KOPT-K1 (cell line): Measurements from ENCODE around the gene SPINK9.
"Not testable (repeated sequence)": the region's sequence is repeated elsewhere in the genome, so short reads cannot be mapped to it uniquely, and the experiment has no call there.

Experiments used
- H3K27ac ChIP-seq: fragments of 200-600 bp; sonication (generic); 2 replicates; pipeline ENCODE4 v1.5.1; 2016; ENCODE audit warnings: antibody characterized with exemption, mild to moderate bottlenecking, low read depth, low read length; ENCODE audit not compliant: poor library complexity, severe bottlenecking
- H3K36me3 ChIP-seq: fragments of 200-600 bp; sonication (generic); 2 replicates; pipeline ENCODE4 v1.5.1; 2017; ENCODE audit warnings: antibody characterized with exemption, mild to moderate bottlenecking, low read length, moderate library complexity; ENCODE audit not compliant: insufficient read depth
- H3K9me3 ChIP-seq: fragments of 200-600 bp; sonication (generic); 2 replicates; pipeline ENCODE4 v1.5.1; 2017; ENCODE audit warnings: antibody characterized with exemption, low read length, mild to moderate bottlenecking; ENCODE audit not compliant: insufficient read depth, poor library complexity, severe bottlenecking

SPINK9 gene, protein sequence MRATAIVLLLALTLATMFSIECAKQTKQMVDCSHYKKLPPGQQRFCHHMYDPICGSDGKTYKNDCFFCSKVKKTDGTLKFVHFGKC

DNA sequence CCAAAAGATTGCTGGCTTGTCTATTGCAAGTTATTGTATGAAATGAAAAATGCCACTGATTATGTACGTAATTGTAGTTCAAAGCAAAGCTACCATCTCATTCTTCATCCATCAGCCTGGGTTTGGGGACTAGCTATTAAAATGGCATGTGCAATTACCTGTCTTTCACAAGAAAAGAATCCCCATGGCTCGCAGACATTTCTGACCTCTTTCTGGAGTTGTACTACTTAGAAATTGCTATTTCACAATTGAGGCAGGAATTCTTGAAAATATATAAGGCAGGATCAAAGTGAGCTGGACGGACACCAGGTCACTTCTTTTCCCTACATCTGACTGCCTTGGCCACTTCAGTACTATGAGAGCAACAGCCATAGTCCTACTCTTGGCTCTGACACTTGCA, at the start of gene SPINK9:
Gene SPINK9 (plus strand): TSS at position 301 of the 400 bp plus-strand sequence. CDS start 55 bp downstream, at position 356.
- Histone ChIP-seq H3K27ac (no peak within 1 kb of the TSS), H3K9me3 (no peaks in the 10 kb centered on the region), H3K36me3 (no peaks in the 10 kb centered on the region)

DNA sequence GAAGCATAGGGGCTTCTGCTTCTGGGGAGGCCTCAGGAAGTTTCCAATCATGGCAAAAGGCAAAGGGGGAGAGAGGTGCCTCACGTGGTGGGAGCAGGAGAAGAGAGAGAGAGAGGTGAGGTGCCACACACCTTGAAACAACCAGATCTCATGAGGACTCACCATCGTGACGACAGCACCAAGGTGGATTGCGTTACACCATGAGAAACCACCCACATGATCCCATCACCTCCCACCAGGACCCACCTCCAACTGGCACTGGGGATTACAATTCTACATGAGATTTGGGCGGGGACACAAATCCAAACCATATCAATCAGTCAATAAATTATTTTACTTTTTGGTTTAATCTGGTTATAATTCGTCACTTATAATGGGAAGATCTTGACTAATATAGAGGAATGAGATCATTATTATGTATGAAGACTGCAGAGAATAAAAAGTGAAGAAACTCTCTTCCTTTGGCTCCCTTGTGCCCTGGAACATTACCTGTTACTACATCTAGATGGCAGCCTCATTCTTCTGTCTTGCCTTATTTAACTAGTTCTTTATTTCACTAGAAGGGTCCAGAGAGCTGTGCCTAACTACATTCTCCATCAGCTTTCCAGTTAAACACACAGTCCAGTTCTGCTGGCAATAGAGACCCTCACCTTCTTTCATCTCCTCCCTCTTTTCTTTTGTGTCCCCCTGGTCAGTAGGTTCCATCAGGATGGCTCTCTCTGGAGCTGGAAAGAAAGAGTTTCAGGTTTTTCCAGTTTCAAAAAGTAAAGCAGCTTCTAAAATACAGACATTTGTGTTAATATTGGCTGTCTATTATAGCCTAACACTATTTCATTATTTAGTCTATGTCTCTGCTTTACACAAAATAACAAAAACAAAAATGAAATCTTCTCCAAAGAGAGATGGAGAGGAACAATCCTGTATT, 44.8 kb upstream of the SPINK9 start:
- H3K36me3 ChIP-seq: no peaks in the 10 kb centered on the region
- no peaks in the 10 kb centered on the region for H3K9me3 ChIP-seq
- H3K27ac ChIP-seq: no peak overlapping the region

DNA sequence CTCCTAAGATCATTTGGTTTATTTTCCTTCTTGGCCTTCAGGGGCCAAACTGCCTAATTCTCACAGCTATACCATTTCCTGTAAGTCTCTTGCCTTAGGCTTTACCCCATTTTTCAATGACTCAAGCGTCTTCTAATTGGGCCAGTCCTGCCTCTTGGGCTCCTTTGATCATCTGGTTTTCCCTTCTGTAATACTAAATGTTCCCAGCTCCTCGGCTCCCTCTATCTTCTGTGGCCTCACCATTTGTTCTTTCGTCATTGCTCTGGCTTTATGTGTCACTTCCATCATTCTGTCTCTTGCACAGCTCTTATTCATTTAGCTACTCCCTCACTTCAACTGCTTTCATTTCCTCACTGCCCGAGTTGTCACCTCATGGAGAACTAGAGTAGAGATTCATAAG, 37.6 kb upstream of the SPINK9 start:
- no peaks in the 10 kb centered on the region for H3K36me3 ChIP-seq
- H3K27ac ChIP-seq: no peak overlapping the region
- H3K9me3 ChIP-seq: no peaks in the 10 kb centered on the region

DNA sequence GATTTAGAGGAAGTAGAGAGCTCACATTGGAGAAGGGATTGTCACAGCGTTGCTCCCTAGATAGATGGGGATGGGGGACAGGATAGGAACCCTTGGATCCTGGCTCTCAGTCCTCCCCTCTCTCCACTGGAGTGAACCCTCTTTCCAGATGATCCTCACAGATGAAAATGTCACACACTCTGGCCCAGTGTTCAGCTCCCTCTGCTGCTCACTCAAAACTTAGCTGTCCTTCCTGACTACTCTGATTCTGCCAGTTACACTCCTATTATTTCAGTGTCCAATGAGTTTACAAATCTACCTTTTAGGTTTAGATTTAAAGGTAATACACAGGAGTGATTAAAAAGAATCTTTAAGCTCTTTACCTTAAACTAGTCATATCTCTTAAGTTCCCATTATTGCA, 28.9 kb upstream of the SPINK9 start:
- Histone ChIP-seq H3K9me3 (no peaks in the 10 kb centered on the region), H3K36me3 (no peaks in the 10 kb centered on the region), H3K27ac (no peak overlapping the region)

DNA sequence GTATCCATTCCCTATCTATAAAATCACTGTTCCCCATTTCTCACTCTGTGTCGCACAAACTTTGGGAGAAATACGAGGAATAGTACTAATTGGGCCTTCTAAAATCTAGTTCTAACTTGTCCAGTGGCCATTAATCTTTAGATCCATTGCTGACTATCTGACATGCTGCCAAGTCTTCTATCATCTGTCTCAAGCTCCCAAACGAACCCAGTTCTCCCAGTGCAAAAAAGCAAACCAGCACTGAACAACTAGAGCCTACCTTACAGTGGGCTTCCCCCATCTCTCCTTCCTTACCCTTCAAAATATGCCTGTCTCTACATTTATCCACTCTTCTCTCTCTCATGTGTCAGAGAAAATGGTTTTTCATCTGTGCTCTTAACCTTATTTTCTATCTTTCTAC, 26.3 kb upstream of the SPINK9 start:
- H3K9me3 ChIP-seq: no peaks in the 10 kb centered on the region
- H3K36me3 ChIP-seq: no peaks in the 10 kb centered on the region
- no peak overlapping the region for H3K27ac ChIP-seq

DNA sequence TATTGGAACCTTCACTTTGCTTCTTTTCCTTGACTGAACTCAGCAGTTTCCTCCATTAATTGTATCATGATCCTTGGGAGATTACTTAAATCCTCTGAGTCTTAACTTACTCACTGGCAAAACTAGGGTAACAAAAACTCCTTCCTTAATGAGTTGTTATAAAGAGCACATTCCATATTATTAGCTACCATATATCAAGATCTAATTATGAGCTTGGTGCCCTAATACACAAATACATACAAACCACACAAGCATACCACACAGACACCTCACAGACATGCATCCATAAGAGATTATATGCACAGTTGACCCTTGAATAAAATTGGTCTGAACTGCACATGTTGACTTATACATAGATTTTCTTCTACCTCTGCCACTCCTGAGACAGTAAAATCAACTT, 25.6 kb upstream of the SPINK9 start:
- Histone ChIP-seq H3K9me3 (no peaks in the 10 kb centered on the region), H3K36me3 (no peaks in the 10 kb centered on the region), H3K27ac (no peak overlapping the region)

DNA sequence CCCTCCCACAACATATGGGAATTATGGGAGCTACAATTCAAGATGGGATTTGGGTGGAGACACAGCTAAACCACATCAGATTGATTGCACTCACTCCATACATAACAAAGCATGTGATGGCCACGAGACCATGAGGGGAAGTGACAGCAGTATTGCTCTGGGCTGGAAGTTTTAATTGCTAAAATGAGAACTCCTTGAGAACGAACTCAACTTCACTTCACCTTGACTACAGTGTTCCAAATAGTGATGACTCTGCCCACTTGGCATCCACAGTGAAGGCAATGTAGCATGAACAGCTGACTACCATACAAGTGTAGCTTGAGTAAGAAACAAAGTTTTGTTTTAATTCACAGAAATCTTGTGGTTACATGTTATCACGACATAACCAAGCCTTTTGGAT, 23.9 kb upstream of the SPINK9 start:
- Histone ChIP-seq H3K27ac (no peak overlapping the region), H3K36me3 (no peaks in the 10 kb centered on the region), H3K9me3 (no peaks in the 10 kb centered on the region)

DNA sequence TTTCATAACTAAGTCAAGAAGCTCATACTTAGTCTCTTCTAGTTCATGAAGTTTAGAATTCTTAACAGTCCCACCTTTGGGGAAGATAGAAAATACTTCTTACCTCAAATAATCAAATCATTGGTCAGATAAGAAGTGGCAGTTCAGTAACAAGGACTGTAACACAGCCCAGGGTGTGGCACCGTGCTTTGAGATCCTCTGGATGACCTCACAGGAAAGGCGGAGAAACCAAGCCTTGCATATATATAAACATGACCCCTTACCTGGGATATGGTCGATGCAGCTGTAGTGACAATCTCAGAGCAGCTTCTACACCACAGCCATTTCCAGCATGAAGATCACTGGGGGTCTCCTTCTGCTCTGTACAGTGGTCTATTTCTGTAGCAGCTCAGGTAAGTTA, 23.2 kb upstream of the SPINK9 start, which contains the start of gene SPINK7:
Gene SPINK7 (plus strand): TSS at position 271 of the 400 bp plus-strand sequence. CDS start 61 bp downstream, at position 332.
- H3K9me3 ChIP-seq: no peaks in the 10 kb centered on the region
- no peak within 1 kb of the TSS for H3K27ac ChIP-seq
- H3K36me3 ChIP-seq: no peaks in the 10 kb centered on the region

DNA sequence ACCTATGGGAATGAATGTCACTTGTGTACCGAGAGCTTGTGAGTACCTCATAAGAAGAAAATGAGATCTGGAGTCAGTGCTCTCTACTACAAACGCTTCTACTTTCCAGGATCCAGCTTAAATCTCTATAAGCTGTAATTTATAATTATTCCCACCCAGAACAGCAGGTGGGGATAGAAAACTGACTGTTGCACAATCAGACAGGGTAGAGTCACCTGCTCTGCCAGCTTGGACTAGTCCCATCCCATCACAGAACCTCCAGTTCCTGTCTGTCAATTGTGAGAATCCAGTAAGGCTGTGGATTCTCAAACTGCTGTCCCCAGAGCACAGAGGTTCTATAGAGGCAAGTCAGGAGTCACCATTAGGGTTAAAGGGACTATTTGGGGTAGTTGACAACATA, 21.2 kb upstream of the SPINK9 start:
- H3K27ac ChIP-seq: no peak overlapping the region
- no peaks in the 10 kb centered on the region for H3K9me3 ChIP-seq
- H3K36me3 ChIP-seq: no peaks in the 10 kb centered on the region

DNA sequence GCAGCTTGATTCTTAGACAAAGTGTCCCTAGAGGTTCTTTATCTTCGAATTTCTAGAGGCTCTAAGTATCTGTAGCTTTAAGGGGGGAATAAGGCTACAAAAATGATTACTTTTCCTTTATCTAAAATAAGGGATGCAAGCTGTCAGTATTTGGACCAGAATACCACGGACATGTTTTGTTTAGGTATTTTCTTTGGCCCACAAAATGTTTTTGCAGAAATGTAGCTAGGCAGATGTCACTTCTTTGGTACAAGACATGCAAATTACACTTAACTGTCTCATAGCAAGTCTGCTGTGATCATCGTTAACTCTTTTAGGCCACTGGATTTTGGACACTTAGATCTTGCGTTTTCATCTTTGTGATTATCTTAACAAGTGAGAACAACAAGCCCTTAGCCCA, 20.6 kb upstream of the SPINK9 start:
- H3K27ac ChIP-seq: no peak overlapping the region
- no peaks in the 10 kb centered on the region for H3K36me3 ChIP-seq
- H3K9me3 ChIP-seq: no peaks in the 10 kb centered on the region

DNA sequence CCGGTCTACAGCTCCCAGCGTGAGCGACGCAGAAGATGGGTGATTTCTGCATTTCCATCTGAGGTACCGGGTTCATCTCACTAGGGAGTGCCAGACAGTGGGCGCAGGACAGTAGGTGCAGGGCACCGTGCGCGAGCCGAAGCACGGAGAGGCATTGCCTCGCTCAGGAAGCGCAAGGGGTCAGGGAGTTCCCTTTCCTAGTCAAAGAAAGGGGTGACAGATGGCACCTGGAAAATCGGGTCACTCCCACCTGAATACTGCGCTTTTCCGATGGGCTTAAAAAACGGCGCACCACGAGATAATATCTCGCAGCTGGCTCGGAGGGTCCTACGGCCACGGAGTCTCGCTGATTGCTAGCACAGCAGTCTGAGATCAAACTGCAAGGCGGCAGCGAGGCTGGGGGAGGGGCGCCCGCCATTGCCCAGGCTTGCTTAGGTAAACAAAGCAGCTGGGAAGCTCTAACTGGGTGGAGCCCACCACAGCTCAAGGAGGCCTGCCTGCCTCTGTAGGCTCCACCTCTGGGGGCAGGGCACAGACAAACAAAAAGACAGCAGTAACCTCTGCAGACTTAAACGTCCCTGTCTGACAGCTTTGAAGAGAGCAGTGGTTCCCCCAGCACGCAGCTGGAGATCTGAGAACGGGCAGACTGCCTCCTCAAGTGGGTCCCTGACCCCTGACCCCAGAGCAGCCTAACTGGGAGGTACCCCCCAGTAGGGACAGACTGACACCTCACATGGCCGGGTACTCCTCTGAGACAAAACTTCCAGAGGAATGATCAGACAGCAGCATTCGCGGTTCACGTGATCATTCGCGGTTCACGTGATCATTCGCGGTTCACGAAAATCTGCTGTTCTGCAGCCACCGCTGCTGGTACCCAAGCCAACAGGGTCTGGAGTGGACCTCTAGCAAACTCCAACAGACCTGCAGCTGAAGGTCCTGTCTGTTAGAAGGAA, 15.1 kb upstream of the SPINK9 start:
- not testable (repeated sequence) for H3K27ac ChIP-seq, H3K9me3 ChIP-seq, H3K36me3 ChIP-seq

DNA sequence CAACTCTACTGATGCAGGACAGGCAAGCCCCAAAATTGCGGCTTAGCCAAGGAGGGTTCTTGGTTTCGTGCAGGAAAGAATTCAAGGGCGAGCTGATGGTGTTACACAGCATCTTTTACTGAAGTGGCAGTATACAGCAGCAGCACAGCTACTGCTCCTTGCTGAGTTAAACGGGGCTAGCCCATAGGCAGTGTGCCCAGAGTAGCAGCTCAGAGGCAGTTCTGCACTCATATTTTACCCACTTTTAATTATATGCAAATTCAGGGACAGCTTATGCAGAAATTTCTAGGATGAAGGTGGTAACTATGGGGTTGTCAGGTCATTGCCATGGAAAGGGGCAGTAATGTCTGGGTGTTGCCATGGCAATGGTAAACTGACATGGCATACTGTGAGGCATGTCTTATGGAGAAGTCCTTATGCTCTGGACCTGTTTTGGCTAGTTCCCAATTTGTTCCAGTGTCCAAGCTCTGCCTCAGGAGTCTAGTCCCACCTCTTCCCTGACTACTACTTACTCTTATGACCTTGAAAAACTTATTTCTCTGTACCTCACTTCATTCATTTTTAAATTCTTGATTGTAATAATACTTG, 2.0 kb upstream of the SPINK9 start:
- Histone ChIP-seq H3K9me3 (no peaks in the 10 kb centered on the region), H3K36me3 (no peaks in the 10 kb centered on the region), H3K27ac (no peak overlapping the region)

DNA sequence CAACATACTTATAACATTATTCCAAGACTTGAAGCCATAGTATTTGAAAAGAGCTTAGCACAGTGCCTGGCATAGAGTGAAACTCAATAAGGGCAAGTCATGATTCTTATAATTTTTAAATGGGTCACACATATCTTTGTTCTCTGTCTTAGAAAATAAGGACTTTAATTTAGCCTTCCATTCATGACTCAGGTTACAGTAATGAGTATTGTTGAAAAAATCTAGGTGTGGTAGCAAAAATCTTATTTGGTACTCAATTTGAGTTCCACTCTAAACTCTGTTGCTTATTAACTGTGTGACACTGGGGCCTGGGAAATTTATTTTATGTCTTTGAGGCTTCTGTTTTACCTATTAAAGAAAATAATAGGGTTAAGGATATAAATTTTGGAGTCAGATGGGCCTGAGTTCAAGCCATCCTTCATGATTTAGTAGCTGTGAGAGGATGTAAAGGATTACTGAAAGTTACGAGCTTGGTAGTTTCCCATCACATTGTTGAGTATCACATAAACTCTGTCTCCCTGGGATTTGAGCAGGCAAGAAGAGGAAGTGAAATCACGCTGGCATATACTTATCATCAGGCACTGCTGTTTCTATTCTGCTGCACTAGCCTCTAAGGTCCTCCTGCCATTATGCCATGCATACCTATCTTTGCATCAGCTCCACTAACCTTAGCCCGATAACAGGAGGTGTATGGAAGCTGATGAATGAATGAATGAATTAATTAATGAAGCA, 1.5 kb downstream of the SPINK9 start:
- Histone ChIP-seq H3K9me3 (no peaks in the 10 kb centered on the region), H3K36me3 (no peaks in the 10 kb centered on the region), H3K27ac (no peak overlapping the region)

DNA sequence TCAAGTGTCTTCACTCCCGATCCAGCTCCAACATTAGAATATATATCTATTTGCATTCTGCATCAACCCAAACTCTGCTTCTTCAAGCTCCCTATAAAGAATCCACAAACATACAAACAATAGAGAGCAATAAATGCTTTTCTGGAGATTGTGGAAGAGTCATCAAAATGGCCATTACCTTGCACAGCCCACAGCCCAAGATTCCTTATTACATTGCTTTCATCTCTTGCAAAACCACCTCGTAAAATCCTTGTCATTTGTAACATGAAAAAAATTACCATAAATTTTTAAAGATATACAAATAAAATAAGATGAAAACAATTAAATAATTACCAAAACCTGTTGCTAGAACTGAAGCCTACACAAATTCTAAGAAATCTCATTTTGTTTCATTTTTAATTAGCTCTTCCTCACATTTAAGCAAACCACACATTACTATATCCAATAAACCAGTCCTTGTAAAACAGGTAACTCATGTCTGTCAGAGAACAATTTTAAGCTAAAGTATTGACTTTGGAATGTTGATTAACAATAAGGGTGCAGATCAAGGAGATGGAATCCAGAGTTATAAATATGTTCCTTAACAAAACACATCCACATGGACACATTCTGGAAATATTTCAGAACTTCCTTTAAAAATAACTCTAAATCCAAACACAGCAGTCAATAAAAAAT, 7.1 kb downstream of the SPINK9 start:
- Histone ChIP-seq H3K9me3 (no peaks in the 10 kb centered on the region), H3K27ac (no peak overlapping the region), H3K36me3 (no peaks in the 10 kb centered on the region)
